Measurements from ENCODE around the gene PLEKHM3. TPM values are rescaled to one million over a fixed set of nuclear protein-coding genes. Genes with fewer than 3 reads are reported as not detected.
A peak's percentile ranks its signal among the peaks of the same experiment; 100 is the strongest.

PLEKHM3 gene
- total RNA-seq, 1 donor from 2014 or later = 12.5 TPM

DNA sequence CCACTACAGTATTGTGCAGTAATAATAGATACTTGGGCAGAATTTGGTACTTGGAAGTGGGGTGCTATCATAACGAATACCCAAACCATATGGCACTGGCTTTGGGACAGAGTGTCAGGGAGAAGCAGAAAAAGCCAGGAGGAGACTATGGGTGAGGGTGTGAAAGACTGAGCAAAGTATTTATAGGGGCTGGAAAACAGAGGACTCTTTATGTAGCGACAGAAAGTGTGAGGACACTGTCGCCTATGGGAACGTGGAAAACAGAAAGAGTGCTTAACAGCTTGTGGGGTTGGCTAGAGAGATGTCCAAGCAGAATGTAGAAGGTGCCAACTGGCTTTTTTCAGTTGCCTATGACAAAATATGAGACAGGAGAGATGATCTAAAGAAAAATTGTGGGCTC is 40.7 kb upstream of the PLEKHM3 start:
- TF ChIP-seq, protein P1, sequence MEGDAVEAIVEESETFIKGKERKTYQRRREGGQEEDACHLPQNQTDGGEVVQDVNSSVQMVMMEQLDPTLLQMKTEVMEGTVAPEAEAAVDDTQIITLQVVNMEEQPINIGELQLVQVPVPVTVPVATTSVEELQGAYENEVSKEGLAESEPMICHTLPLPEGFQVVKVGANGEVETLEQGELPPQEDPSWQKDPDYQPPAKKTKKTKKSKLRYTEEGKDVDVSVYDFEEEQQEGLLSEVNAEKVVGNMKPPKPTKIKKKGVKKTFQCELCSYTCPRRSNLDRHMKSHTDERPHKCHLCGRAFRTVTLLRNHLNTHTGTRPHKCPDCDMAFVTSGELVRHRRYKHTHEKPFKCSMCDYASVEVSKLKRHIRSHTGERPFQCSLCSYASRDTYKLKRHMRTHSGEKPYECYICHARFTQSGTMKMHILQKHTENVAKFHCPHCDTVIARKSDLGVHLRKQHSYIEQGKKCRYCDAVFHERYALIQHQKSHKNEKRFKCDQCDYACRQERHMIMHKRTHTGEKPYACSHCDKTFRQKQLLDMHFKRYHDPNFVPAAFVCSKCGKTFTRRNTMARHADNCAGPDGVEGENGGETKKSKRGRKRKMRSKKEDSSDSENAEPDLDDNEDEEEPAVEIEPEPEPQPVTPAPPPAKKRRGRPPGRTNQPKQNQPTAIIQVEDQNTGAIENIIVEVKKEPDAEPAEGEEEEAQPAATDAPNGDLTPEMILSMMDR (IDR thresholded peaks at IDR 0.05) = no peak
- H3K9me3 Mint-ChIP-seq (ENCODE audit: unreplicated experiment) = no peaks in the 10 kb centered on the region
- DNase-seq (ENCODE audit: extremely low spot score, unreplicated experiment) = no peak
- no peak overlapping the region for H3K27ac Mint-ChIP-seq (ENCODE audit: unreplicated experiment)
- peaks cover 5% of the 10 kb centered on the region for H3K4me1 Mint-ChIP-seq (ENCODE audit: unreplicated experiment)
- H3K36me3 Mint-ChIP-seq (ENCODE audit: unreplicated experiment) = no peaks in the 10 kb centered on the region
- peaks cover 12% of the 10 kb centered on the region for H3K27me3 Mint-ChIP-seq (ENCODE audit: unreplicated experiment)
- no peak overlapping the region for H3K4me3 Mint-ChIP-seq (ENCODE audit: unreplicated experiment)

DNA sequence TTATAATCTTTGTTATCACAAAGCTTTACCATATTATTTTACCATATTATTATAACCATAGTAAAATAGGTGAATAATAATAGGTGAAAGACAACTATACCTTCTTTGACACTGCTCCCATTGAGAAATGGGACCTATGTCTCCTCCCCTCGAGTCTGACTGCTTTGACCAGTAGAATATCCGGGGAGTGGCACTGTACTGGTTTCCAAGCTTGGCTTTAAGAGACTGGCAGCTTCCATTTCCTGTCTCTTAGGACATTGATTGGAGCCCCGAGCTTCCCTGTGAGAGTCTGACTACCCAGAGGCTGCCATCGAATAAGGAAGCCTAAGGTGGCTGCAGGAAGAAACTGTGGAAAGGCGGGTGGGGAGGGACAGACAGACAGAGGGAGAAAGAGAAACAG is 40.1 kb upstream of the PLEKHM3 start:
- H3K4me1 Mint-ChIP-seq (ENCODE audit: unreplicated experiment) = peaks cover 5% of the 10 kb centered on the region
- no peak for DNase-seq (ENCODE audit: extremely low spot score, unreplicated experiment)
- no peak overlapping the region for H3K27ac Mint-ChIP-seq (ENCODE audit: unreplicated experiment)
- no peak overlapping the region for H3K4me3 Mint-ChIP-seq (ENCODE audit: unreplicated experiment)
- TF ChIP-seq, protein P1 (IDR thresholded peaks at IDR 0.05) = no peak
- no peaks in the 10 kb centered on the region for H3K36me3 Mint-ChIP-seq (ENCODE audit: unreplicated experiment)
- H3K9me3 Mint-ChIP-seq (ENCODE audit: unreplicated experiment) = no peaks in the 10 kb centered on the region
- H3K27me3 Mint-ChIP-seq (ENCODE audit: unreplicated experiment) = peaks cover 13% of the 10 kb centered on the region

DNA sequence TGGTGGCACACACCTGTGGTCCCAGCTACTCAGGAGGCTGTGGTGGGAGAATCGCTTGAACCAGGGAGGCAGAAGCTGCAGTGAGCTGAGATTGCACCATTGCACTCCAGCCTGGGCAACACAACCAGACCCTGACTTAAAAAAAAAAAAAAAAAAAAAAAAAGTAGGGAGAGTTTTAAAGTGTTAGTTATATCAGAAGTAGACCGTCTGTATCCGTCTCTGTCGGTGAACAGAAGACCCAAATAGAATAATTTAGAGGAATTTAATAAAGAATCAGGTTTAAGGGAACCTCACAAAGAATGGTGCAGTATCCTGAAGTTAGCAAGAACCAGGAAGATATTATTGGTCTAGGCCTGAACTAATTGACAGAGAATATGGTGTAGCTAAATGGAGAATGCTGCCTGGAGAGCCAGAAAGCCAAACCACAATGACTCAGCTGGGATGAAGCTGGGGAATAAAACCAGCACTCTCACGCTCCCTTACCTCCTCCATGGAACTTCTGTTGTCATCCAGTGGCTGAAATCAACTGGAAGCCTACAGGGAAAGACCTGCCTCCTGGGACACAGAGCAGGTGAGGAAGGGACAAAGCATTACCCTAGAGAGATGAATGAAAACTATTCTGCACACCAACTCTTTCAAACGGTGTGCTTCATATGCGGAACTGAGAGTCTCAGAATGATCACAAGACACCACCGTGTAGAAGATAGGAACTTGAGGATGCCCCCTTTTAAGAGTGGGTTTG is 39.1 kb upstream of the PLEKHM3 start:
- H3K36me3 Mint-ChIP-seq (ENCODE audit: unreplicated experiment) = no peaks in the 10 kb centered on the region
- H3K27ac Mint-ChIP-seq (ENCODE audit: unreplicated experiment) = no peak overlapping the region
- TF ChIP-seq, protein P1 (IDR thresholded peaks at IDR 0.05) = no peak
- H3K4me1 Mint-ChIP-seq (ENCODE audit: unreplicated experiment) = peaks cover 5% of the 10 kb centered on the region
- H3K9me3 Mint-ChIP-seq (ENCODE audit: unreplicated experiment) = no peaks in the 10 kb centered on the region
- peaks cover 13% of the 10 kb centered on the region for H3K27me3 Mint-ChIP-seq (ENCODE audit: unreplicated experiment)
- no peak overlapping the region for H3K4me3 Mint-ChIP-seq (ENCODE audit: unreplicated experiment)
- DNase-seq (ENCODE audit: extremely low spot score, unreplicated experiment) = no peak

DNA sequence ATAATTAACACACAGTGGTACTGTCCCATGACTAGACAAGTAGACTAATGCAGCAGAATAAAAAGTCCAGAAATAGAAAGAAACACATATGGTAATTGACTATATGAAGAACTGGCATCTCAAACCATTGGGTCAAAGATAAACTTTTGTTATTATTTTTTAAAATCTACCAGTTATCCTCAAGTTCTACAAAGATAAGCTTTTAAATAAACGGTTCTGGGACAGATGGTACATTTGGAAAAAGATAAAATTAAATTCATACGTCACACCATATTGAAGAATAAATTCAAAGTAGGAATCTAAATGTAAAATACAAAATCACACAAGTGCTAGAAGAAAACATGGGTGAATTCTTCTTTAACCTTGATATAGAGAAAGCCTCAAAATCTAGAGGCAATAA is 37.6 kb upstream of the PLEKHM3 start:
- Mint-ChIP-seq H3K27ac (ENCODE audit: unreplicated experiment) (no peak overlapping the region), H3K9me3 (ENCODE audit: unreplicated experiment) (no peaks in the 10 kb centered on the region), H3K4me3 (ENCODE audit: unreplicated experiment) (no peak overlapping the region), H3K27me3 (ENCODE audit: unreplicated experiment) (peaks cover 11% of the 10 kb centered on the region), H3K4me1 (ENCODE audit: unreplicated experiment) (peaks cover 5% of the 10 kb centered on the region), H3K36me3 (ENCODE audit: unreplicated experiment) (no peaks in the 10 kb centered on the region)
- DNase-seq (ENCODE audit: extremely low spot score, unreplicated experiment) = no peak
- TF ChIP-seq, protein P1 (IDR thresholded peaks at IDR 0.05) = no peak

DNA sequence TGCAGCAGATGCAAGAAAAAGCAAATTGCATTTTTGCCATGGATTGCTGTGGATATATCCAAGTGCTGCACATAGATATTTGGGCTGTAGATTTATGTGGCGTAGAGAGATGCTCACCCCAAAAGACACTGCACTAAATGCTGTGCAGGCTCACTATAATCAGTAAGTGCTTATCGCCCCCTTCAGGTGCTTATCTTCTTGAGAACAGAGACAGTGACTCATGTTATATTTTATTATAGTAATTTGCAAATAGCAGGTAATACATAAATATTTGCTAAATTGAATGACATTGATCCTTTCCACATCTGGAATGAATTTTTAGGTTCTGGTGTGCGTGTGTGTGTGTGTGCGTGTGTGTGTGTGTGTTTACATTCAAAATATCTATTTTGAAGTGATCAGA is 36.8 kb upstream of the PLEKHM3 start:
- no peak overlapping the region for H3K4me3 Mint-ChIP-seq (ENCODE audit: unreplicated experiment)
- no peaks in the 10 kb centered on the region for H3K36me3 Mint-ChIP-seq (ENCODE audit: unreplicated experiment)
- H3K4me1 Mint-ChIP-seq (ENCODE audit: unreplicated experiment) = peaks cover 5% of the 10 kb centered on the region
- H3K27ac Mint-ChIP-seq (ENCODE audit: unreplicated experiment) = no peak overlapping the region
- peaks cover 16% of the 10 kb centered on the region for H3K27me3 Mint-ChIP-seq (ENCODE audit: unreplicated experiment)
- TF ChIP-seq, protein P1 (IDR thresholded peaks at IDR 0.05) = peak; percentile 40
- no peak for DNase-seq (ENCODE audit: extremely low spot score, unreplicated experiment)
- no peaks in the 10 kb centered on the region for H3K9me3 Mint-ChIP-seq (ENCODE audit: unreplicated experiment)
